NB4 (cell line): ENCODE measurements around the gene NUAK1.

ENCODE experiments used
- DNase-seq: peaks from one replicate; pipeline ENCODE4 v3.0.0; 2010; ENCODE audit warnings: low read depth
- H3K4me3 ChIP-seq: one replicate; pipeline ENCODE4 v1.5.1; 2011; ENCODE audit warnings: mild to moderate bottlenecking, low read depth, low read length, moderate library complexity
- MYC ChIP-seq: IDR thresholded peaks from 2 replicates; pipeline ENCODE4 v1.6.1; 2011; ENCODE audit warnings: low read depth, low read length
- POLR2A ChIP-seq: IDR thresholded peaks from 2 replicates; pipeline ENCODE4 v1.6.1; 2011; ENCODE audit warnings: mild to moderate bottlenecking; ENCODE audit not compliant: insufficient read length; ENCODE audit errors: extremely low read depth
- TF ChIP-seq, protein P1 (sequence below): IDR thresholded peaks from 2 replicates; pipeline ENCODE4 v1.6.1; 2011; ENCODE audit warnings: low read depth, low read length
- TF ChIP-seq, protein P2 (sequence below): IDR thresholded peaks from one replicate; pipeline ENCODE4 v1.5.1; 2012; ENCODE audit warnings: low read depth, low read length

The NUAK1 gene

DNA sequence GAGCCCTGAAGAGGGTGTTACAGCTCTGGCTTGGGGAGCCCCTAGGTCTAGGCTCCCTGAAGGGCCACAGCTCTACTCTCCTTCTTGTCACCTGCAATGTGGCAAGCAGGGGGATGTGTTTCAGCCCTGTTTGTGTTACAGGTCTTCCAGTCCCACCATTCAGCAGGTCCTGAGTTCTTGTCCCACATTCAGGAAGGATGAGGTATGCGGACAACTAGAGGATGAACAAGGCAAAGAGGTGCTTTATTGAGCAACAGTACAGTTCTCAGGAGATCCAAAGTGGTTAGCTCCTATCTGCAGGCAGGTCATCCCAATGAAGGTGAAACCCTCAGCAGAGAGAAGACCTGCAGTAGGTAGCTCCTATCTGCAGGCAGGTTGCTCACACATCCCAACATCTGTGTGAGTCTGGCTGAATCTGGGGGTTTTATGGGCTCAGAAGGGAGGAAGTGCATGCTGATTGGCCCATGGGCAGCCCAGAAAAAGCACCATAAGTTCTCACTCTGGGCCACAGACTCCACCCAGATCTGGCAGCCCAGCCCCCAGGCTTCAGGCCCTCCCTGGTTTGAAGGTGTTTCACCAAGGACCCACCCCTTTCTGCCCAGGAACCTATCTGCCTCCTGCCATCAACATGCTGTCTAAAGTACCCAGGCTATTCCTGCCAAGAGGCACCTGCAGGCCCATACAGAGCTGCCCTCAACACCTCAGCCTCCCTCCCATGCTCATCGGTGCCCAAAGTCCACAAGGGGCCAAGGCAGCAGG is 98.9 kb downstream of the NUAK1 start:
- TF ChIP-seq, protein P1, sequence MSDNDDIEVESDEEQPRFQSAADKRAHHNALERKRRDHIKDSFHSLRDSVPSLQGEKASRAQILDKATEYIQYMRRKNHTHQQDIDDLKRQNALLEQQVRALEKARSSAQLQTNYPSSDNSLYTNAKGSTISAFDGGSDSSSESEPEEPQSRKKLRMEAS: no peak
- no peak for TF ChIP-seq POLR2A
- no peak overlapping the region for H3K4me3 ChIP-seq
- DNase-seq: no peak

DNA sequence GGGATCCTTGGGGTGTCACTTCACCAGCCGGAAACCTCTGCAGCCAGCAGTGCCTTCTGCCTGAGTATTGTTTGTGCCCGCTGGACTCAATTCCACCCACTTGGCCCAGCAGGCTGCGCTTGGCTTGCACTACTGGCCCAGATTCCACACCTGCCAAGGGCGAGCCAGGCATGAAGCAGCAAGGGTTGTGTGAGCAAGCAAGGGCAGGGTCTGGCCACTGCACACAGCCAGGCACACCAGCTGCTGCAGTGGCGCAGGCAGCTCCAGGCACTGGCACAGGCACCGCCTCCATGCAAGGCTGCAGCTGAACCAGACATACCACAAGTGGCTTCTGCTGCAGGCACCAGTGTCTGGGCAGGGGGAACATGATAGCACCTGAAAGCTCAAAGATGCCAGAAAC is 99.5 kb downstream of the NUAK1 start:
- TF ChIP-seq MYC (no peak), POLR2A (no peak)
- TF ChIP-seq, protein P2, sequence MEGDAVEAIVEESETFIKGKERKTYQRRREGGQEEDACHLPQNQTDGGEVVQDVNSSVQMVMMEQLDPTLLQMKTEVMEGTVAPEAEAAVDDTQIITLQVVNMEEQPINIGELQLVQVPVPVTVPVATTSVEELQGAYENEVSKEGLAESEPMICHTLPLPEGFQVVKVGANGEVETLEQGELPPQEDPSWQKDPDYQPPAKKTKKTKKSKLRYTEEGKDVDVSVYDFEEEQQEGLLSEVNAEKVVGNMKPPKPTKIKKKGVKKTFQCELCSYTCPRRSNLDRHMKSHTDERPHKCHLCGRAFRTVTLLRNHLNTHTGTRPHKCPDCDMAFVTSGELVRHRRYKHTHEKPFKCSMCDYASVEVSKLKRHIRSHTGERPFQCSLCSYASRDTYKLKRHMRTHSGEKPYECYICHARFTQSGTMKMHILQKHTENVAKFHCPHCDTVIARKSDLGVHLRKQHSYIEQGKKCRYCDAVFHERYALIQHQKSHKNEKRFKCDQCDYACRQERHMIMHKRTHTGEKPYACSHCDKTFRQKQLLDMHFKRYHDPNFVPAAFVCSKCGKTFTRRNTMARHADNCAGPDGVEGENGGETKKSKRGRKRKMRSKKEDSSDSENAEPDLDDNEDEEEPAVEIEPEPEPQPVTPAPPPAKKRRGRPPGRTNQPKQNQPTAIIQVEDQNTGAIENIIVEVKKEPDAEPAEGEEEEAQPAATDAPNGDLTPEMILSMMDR: no peak
- TF ChIP-seq, protein P1: no peak
- DNase-seq: no peak
- H3K4me3 ChIP-seq: no peak overlapping the region

DNA sequence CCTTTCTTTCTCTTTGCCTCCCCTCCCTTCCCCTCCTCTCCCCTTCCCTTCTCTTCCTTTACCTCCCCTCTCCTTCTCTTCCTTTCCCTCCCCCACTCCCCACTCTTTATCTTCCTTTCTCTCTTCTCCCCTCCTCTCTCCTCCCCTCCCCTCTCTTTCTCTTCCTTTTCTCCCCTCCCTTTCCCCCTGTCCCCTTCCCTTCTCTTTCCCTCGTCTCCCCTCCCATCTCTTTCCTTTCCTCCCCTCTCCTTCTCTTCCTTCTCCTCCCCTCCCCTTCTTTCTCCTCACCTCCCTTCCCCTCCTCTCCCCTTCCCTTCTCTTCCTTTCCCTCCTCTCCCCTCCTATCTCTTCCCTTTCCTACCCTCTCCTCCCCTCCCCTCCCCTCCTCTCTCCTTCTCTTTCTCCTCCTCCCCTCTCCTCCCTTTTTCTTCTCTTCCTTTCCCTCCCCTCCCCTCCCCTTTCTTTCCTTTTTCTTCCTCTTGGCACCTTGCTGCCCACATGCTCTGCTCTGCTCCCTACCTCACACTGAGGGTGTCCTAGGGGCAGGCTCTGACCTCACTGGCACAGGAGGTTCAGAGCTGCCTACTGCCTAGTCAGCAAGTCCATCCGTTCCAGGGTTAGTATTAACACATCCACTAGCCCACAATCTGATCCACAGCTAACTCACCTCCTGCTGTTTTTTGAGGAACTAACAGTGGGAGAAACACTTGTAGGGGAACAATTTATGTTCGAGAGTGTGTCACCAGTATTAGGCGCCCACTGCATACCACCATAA is 101.0 kb downstream of the NUAK1 start:
- TF ChIP-seq, protein P1: no peak
- TF ChIP-seq MYC (no peak), POLR2A (no peak)
- TF ChIP-seq, protein P2: no peak
- no peak for DNase-seq

DNA sequence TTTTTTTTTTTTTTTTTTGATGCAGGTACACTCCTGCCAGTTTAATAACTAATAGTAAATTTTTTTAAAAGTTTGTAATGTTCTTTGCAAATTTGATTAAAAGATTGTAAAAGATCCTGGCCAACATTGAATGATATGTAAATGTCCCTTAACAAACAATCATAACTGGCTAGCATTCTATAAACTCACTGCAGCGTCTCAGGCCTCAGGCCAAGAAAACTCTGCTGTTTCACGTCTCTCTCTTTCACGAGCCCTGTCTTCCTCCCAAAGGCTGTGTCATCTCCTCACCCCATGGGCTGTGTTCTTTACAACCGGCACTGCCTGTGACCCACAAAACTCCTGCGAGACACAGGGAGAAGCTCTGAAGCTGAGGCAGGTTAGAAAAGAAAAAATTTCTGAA is 103.3 kb downstream of the NUAK1 start:
- DNase-seq: no peak
- no peak overlapping the region for H3K4me3 ChIP-seq
- no peak for TF ChIP-seq MYC
- TF ChIP-seq, protein P2: no peak
- TF ChIP-seq, protein P1: no peak
- TF ChIP-seq POLR2A: no peak

More for the DNA sequence above, 101.0 kb downstream of the NUAK1 start:
- H3K4me3 ChIP-seq: no peak overlapping the region

DNA sequence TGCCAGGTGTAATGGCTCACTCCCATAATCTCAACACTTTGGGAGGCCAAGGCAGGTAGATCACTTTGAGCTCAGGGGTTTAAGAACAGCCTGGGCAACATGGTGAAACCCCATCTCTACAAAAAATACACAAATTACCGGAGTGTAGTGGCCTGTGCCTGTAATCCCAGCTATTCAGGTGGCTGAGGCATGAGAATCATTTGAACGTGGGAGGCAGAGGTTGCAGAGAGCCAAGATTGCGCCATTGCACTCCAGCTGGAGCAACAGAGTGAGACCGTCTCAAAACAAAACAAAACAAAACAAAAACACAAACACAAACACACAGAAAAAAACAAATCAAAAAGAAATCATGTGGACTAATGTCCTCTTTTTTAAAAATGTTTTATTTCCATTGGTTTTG is 104.4 kb downstream of the NUAK1 start:
- TF ChIP-seq MYC (no peak), POLR2A (no peak)
- TF ChIP-seq, protein P1: no peak
- TF ChIP-seq, protein P2: no peak
- no peak overlapping the region for H3K4me3 ChIP-seq
- no peak for DNase-seq
